Measurements from ENCODE around the gene GSPT2. TPM values are rescaled to one million over a fixed set of nuclear protein-coding genes. Genes with fewer than 3 reads are reported as not detected.

Gene GSPT2
- 3.4 and 5.4 TPM in 2 replicates for total RNA-seq

GRCh38 chrX:51743179-51743957 is at the start of gene GSPT2:
Gene GSPT2 (plus strand): TSS chrX:51743442. CDS start chrX:51743627, 185 bp downstream.

GRCh38 chrX:51710277-51711164 is 32.7 kb upstream of the GSPT2 start, which contains the start of gene CENPVL1:
Gene CENPVL1 (plus strand): TSS chrX:51710512. CDS start chrX:51710512, 0 bp downstream.

Other genes starting within 250 kb of the GSPT2 start
- gene NUDT11, start 246.8 kb upstream of the GSPT2 start, total RNA-seq = 0.52 and 0.65 TPM in 2 replicates
- gene CENPVL3, start 124.5 kb upstream of the GSPT2 start, total RNA-seq = not detected in 2 replicates
- gene CENPVL2, start 60.6 kb upstream of the GSPT2 start, total RNA-seq = not detected in 2 replicates
- gene CENPVL1, start 32.9 kb upstream of the GSPT2 start, total RNA-seq = not detected in 2 replicates
- gene MAGED1, start 150.2 kb downstream of the GSPT2 start, total RNA-seq = 54.0 and 55.7 TPM in 2 replicates

All from dermis lymphatic vessel endothelial cell (primary cell).